ENCODE data around the gene PRKD2. TPM values are rescaled to one million over a fixed set of nuclear protein-coding genes. Genes with fewer than 3 reads are reported as not detected.
"Not testable (repeated sequence)": the region's sequence is repeated elsewhere in the genome, so short reads cannot be mapped to it uniquely, and the experiment has no call there.

The PRKD2 gene
- total and polyA plus RNA-seq, 2 experiments from 2014 or later, result 53.8 to 68.0 TPM

DNA sequence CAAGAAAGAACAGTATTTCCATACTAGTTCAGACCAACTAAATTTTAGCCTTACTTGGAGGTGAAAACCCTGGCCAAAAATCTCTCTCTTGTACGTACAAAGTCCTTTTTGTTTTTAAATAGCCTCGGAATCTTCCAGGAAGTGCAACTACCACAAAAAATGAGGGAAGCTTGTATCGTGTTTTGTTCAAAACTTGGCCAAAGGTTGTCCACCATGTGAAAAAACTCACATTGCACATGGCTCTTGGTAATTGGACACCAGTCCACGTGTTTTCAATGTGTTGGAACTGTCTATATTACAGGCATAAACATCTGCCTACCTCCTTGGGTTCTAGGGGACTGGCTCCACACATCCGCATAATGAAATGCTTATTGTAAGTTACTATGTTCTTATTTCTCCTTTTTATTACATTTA, 44.5 kb upstream of the PRKD2 start (continued):
- TF ChIP-seq, protein P1, sequence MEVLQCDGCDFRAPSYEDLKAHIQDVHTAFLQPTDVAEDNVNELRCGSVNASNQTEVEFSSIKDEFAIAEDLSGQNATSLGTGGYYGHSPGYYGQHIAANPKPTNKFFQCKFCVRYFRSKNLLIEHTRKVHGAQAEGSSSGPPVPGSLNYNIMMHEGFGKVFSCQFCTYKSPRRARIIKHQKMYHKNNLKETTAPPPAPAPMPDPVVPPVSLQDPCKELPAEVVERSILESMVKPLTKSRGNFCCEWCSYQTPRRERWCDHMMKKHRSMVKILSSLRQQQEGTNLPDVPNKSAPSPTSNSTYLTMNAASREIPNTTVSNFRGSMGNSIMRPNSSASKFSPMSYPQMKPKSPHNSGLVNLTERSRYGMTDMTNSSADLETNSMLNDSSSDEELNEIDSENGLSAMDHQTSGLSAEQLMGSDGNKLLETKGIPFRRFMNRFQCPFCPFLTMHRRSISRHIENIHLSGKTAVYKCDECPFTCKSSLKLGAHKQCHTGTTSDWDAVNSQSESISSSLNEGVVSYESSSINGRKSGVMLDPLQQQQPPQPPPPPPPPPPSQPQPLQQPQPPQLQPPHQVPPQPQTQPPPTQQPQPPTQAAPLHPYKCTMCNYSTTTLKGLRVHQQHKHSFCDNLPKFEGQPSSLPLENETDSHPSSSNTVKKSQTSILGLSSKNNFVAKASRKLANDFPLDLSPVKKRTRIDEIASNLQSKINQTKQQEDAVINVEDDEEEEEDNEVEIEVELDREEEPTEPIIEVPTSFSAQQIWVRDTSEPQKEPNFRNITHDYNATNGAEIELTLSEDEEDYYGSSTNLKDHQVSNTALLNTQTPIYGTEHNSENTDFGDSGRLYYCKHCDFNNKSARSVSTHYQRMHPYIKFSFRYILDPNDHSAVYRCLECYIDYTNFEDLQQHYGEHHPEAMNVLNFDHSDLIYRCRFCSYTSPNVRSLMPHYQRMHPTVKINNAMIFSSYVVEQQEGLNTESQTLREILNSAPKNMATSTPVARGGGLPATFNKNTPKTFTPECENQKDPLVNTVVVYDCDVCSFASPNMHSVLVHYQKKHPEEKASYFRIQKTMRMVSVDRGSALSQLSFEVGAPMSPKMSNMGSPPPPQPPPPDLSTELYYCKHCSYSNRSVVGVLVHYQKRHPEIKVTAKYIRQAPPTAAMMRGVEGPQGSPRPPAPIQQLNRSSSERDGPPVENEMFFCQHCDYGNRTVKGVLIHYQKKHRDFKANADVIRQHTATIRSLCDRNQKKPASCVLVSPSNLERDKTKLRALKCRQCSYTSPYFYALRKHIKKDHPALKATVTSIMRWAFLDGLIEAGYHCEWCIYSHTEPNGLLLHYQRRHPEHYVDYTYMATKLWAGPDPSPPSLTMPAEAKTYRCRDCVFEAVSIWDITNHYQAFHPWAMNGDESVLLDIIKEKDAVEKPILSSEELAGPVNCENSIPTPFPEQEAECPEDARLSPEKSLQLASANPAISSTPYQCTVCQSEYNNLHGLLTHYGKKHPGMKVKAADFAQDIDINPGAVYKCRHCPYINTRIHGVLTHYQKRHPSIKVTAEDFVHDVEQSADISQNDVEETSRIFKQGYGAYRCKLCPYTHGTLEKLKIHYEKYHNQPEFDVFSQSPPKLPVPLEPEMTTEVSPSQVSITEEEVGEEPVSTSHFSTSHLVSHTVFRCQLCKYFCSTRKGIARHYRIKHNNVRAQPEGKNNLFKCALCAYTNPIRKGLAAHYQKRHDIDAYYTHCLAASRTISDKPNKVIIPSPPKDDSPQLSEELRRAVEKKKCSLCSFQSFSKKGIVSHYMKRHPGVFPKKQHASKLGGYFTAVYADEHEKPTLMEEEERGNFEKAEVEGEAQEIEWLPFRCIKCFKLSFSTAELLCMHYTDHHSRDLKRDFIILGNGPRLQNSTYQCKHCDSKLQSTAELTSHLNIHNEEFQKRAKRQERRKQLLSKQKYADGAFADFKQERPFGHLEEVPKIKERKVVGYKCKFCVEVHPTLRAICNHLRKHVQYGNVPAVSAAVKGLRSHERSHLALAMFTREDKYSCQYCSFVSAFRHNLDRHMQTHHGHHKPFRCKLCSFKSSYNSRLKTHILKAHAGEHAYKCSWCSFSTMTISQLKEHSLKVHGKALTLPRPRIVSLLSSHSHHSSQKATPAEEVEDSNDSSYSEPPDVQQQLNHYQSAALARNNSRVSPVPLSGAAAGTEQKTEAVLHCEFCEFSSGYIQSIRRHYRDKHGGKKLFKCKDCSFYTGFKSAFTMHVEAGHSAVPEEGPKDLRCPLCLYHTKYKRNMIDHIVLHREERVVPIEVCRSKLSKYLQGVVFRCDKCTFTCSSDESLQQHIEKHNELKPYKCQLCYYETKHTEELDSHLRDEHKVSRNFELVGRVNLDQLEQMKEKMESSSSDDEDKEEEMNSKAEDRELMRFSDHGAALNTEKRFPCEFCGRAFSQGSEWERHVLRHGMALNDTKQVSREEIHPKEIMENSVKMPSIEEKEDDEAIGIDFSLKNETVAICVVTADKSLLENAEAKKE (CRISPR knock-in tag; IDR thresholded peaks at IDR 0.05), result no peak
- TF ChIP-seq NANOG (IDR thresholded peaks at IDR 0.05; ENCODE audit: borderline replicate concordance), result no peak

DNA sequence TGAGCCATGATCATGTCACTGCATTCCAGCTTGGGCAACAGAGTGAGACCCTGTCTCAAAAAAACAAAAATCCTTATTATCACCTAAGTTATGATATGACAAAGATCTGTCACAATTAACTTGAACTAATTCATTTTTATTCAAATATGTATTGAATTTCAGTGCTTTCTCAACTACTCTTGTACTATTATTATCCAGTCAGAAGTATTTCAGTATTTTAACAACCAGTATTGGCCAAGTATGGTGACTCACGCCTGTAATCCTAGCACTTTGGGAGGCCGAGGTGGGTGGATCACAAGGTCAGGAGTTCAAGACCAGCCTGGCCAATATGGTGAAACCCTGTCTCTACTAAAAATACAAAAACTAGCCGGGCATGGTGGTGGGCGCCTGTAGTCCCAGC, 44.0 kb upstream of the PRKD2 start:
- H3K4me1 ChIP-seq (ENCODE audit: insufficient read depth); DNase-seq (ENCODE audit: low spot score); H3K4me3 Mint-ChIP-seq; H4K20me1 ChIP-seq (replicated peaks; ENCODE audit: insufficient read depth); H3K9me3 Mint-ChIP-seq; H3K36me3 ChIP-seq (ENCODE audit: insufficient read depth); H2AFZ ChIP-seq; H3K9me2 ChIP-seq (ENCODE audit: insufficient read depth); H3F3A ChIP-seq (replicated peaks; ENCODE audit: low read depth); H3K27ac Mint-ChIP-seq; H3K79me2 ChIP-seq (replicated peaks; ENCODE audit: insufficient read depth); H3K4me3 ChIP-seq; H3K27me3 ChIP-seq (ENCODE audit: insufficient read depth); H3K4me2 ChIP-seq; ATAC-seq; H3K27ac ChIP-seq (ENCODE audit: low read depth): not testable (repeated sequence)
- peaks cover 11% of the 10 kb centered on the region for H3K4me1 Mint-ChIP-seq
- peaks cover 12% of the 10 kb centered on the region for H3K27me3 Mint-ChIP-seq (ENCODE audit: insufficient read depth, low read depth, poor library complexity)
- H3K36me3 Mint-ChIP-seq (ENCODE audit: low read depth), result peaks cover 22% of the 10 kb centered on the region

DNA sequence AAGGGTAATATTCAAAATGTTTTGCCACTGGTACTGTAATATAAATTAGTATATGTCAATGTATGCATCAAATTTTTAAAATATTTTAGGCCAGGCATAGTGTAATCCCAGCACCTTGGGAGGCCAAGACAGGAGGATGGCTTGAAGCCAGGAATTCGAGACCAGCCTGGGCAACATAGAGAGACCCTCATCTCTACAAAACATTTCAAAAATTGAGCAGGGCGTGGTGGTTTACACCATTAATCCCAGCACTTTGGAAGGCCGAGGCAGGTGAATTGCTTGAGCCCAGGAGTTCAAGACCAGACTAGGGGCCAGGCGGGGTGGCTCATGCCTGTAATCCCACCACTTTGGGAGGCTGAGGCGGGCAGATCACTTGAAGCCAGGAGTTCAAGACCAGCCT, 43.4 kb upstream of the PRKD2 start:
- Histone ChIP-seq H2AFZ (no peak overlapping the region), H3F3A (replicated peaks; ENCODE audit: low read depth) (peaks cover 6% of the 10 kb centered on the region; the same call in 1 of the 2 replicates), H4K20me1 (replicated peaks; ENCODE audit: insufficient read depth) (no peaks in the 10 kb centered on the region; the same call in none of the 2 replicates), H3K4me3 (no peak overlapping the region), H3K36me3 (ENCODE audit: insufficient read depth) (no peaks in the 10 kb centered on the region; the same call in 1 of the 2 replicates), H3K27ac (ENCODE audit: low read depth) (no peak overlapping the region; the same call in 1 of the 2 replicates), H3K27me3 (ENCODE audit: insufficient read depth) (no peaks in the 10 kb centered on the region), H3K79me2 (replicated peaks; ENCODE audit: insufficient read depth) (no peaks in the 10 kb centered on the region), H3K4me2 (no peak overlapping the region), H3K4me1 (ENCODE audit: insufficient read depth) (peaks cover 5% of the 10 kb centered on the region; the same call in 1 of the 2 replicates), H3K9me2 (ENCODE audit: insufficient read depth) (no peaks in the 10 kb centered on the region)
- Mint-ChIP-seq H3K9me3 (no peaks in the 10 kb centered on the region; the same call in 2 of the 3 replicates), H3K36me3 (ENCODE audit: low read depth) (peaks cover 22% of the 10 kb centered on the region), H3K27ac (no peak overlapping the region), H3K27me3 (ENCODE audit: insufficient read depth, low read depth, poor library complexity) (peaks cover 12% of the 10 kb centered on the region), H3K4me3 (no peak overlapping the region), H3K4me1 (peaks cover 11% of the 10 kb centered on the region)
- no peak for ATAC-seq
- DNase-seq (ENCODE audit: low spot score), result no peak
- TF ChIP-seq CREB1 (CRISPR knock-in tag; IDR thresholded peaks at IDR 0.05; ENCODE audit: low read depth) (no peak), EZH2 (IDR thresholded peaks at IDR 0.05; ENCODE audit: low read depth, unreplicated experiment) (no peak), NANOG (IDR thresholded peaks at IDR 0.05; ENCODE audit: borderline replicate concordance) (no peak)
- TF ChIP-seq, protein P2, sequence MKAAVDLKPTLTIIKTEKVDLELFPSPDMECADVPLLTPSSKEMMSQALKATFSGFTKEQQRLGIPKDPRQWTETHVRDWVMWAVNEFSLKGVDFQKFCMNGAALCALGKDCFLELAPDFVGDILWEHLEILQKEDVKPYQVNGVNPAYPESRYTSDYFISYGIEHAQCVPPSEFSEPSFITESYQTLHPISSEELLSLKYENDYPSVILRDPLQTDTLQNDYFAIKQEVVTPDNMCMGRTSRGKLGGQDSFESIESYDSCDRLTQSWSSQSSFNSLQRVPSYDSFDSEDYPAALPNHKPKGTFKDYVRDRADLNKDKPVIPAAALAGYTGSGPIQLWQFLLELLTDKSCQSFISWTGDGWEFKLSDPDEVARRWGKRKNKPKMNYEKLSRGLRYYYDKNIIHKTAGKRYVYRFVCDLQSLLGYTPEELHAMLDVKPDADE (IDR thresholded peaks at IDR 0.05), result no peak
